DOHH2 (cell line): ENCODE data around the gene RBM33.

Experiments used
- EZH2phosphoT487 ChIP-seq: fragments of 200-600 bp; sonication (generic); IDR thresholded peaks from 2 replicates; pipeline ENCODE4 v1.6.1; 2017; ENCODE audit warnings: borderline replicate concordance, mild to moderate bottlenecking, antibody characterized with exemption, low read length, moderate library complexity, mixed read lengths
- TF ChIP-seq, protein P1 (sequence below): fragments of 200-600 bp; sonication (generic); IDR thresholded peaks from one replicate; pipeline ENCODE4 v1.5.1; 2014; ENCODE audit warnings: antibody characterized with exemption, mild to moderate bottlenecking, low read depth, low read length; ENCODE audit not compliant: poor library complexity, severe bottlenecking

DNA sequence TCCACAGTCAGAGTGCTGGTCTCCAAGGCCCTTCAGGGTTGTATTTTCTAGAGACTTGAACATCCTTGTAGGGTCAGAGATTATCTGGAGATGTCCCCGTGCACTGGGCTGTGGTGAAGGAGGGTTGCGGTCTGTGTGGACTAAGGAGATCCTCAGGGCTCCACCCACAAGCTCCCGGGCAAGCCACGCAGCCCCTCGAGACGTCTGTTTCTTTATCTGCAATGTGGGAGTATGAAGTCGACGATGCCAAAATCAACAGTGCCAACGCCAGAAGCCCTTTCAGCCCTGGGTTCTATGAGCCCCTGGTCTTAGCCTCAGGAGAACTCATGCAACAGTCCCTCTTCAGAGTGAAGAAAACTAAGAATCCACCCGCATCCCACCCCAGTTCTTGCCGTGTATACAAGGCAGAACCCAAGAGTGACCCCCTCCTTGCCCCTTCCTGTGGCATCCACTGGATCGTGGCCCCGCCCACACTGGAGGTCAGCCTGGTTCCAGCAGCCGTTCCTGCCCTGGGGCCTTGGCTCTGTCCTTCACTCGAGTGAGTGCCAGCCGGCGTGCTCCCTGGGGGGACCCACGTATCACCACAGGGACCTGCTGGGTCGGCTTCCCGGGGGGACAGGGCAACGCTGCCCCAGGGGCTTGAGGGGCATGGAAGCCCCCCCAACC is 173.8 kb downstream of the RBM33 start:
- TF ChIP-seq, protein P1, sequence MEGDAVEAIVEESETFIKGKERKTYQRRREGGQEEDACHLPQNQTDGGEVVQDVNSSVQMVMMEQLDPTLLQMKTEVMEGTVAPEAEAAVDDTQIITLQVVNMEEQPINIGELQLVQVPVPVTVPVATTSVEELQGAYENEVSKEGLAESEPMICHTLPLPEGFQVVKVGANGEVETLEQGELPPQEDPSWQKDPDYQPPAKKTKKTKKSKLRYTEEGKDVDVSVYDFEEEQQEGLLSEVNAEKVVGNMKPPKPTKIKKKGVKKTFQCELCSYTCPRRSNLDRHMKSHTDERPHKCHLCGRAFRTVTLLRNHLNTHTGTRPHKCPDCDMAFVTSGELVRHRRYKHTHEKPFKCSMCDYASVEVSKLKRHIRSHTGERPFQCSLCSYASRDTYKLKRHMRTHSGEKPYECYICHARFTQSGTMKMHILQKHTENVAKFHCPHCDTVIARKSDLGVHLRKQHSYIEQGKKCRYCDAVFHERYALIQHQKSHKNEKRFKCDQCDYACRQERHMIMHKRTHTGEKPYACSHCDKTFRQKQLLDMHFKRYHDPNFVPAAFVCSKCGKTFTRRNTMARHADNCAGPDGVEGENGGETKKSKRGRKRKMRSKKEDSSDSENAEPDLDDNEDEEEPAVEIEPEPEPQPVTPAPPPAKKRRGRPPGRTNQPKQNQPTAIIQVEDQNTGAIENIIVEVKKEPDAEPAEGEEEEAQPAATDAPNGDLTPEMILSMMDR = no peak
- no peak for TF ChIP-seq EZH2phosphoT487
